CD8-positive, alpha-beta memory T cell (primary cell): ENCODE data around the gene FAM193B. TPM values are rescaled to one million over a fixed set of nuclear protein-coding genes. Genes with fewer than 3 reads are reported as not detected.

ENCODE experiments used
- CTCF ChIA-PET: fragments of 350-600 bp; sonication (Branson Sonifier 250); formaldehyde crosslinking; loops from one replicate; lab custom pipeline; 2021; ENCODE audit warnings: antibody characterized with exemption; lab: Charles Lee
- POLR2A ChIA-PET: fragments of 350-600 bp; sonication (Branson Sonifier 250); formaldehyde crosslinking; loops from one replicate; lab custom pipeline; 2021; ENCODE audit warnings: antibody characterized with exemption; lab: Charles Lee
- DNase-seq, 5 donors: peaks; one replicate each; pipeline versions ENCODE4 v3.0.0 to v3.0.0-alpha.2; 2020 to 2022; ENCODE audit warnings: mixed read lengths in 1 of 5
- H3K27ac ChIP-seq: one replicate; pipeline ENCODE4 v1.7.0; 2013; ENCODE audit warnings: low read depth, mild to moderate bottlenecking, low read length, moderate library complexity
- H3K27me3 ChIP-seq: 2 replicates; pipeline ENCODE4 v1.7.0; 2013; ENCODE audit warnings: low read length, mild to moderate bottlenecking; ENCODE audit not compliant: insufficient read depth, poor library complexity, severe bottlenecking
- H3K36me3 ChIP-seq: 2 replicates; pipeline ENCODE4 v1.7.0; 2013; ENCODE audit warnings: mild to moderate bottlenecking, low read length, moderate library complexity; ENCODE audit not compliant: insufficient read depth
- H3K4me1 ChIP-seq: 2 replicates; pipeline ENCODE4 v1.7.0; 2013; ENCODE audit warnings: mild to moderate bottlenecking, low read length, moderate library complexity; ENCODE audit not compliant: insufficient read depth
- H3K4me3 ChIP-seq: 2 replicates; pipeline ENCODE4 v1.7.0; 2013; ENCODE audit warnings: mild to moderate bottlenecking, low read length
- H3K9me3 ChIP-seq: 2 replicates; pipeline ENCODE4 v1.7.0; 2013; ENCODE audit warnings: mild to moderate bottlenecking, low read length
- H3K27ac Mint-ChIP-seq, 8 donors: one replicate each; pipeline ENCODE4 v1.8.0; 2020 to 2021; ENCODE audit warnings: mixed read lengths in 8 of 8, mild to moderate bottlenecking in 6 of 8, inconsistent platforms in 3 of 8, moderate library complexity in 3 of 8
- H3K27me3 Mint-ChIP-seq, 2 donors: one replicate each; pipeline ENCODE4 v1.8.0; 2020 to 2021; ENCODE audit warnings: mixed read lengths in 2 of 2, mild to moderate bottlenecking in 1 of 2, moderate library complexity in 1 of 2
- H3K36me3 Mint-ChIP-seq, 3 donors: one replicate each; pipeline ENCODE4 v1.8.0; 2020 to 2021; ENCODE audit warnings: mixed read lengths in 3 of 3, inconsistent platforms in 1 of 3, mild to moderate bottlenecking in 1 of 3
- H3K4me1 Mint-ChIP-seq, 3 donors: one replicate each; pipeline ENCODE4 v1.8.0; 2020 to 2021; ENCODE audit warnings: mixed read lengths in 3 of 3, inconsistent platforms in 1 of 3, mild to moderate bottlenecking in 1 of 3
- H3K4me3 Mint-ChIP-seq, 7 donors: one replicate each; pipeline ENCODE4 v1.8.0; 2020 to 2021; ENCODE audit warnings: mixed read lengths in 7 of 7, mild to moderate bottlenecking in 6 of 7, moderate library complexity in 4 of 7, inconsistent platforms in 2 of 7
- H3K9me3 Mint-ChIP-seq, 5 donors: one replicate each; pipeline ENCODE4 v1.8.0; 2020 to 2022; ENCODE audit warnings: mixed read lengths in 5 of 5, mild to moderate bottlenecking in 3 of 5, moderate library complexity in 2 of 5, inconsistent platforms in 1 of 5
- polyA plus RNA-seq: library from polyadenylated mRNA; unstranded; fragments of 300-500 nt; fragmentation: Illumina TruSeq; gene quantifications from one replicate; pipeline ENCODE4 v1.2.3, GENCODE V29; 2021
- total RNA-seq, 2 experiments: library from RNA; stranded (reverse); gene quantifications; one replicate each; pipeline ENCODE4 v1.2.3, GENCODE V29; 2021

Gene FAM193B
- total and polyA plus RNA-seq, 3 experiments from 2014 or later = 8.5 to 76.6 (median 72.9) TPM

- no peak for DNase-seq
- no peaks in the 10 kb centered on the region for H3K9me3 ChIP-seq
- H3K4me1 Mint-ChIP-seq = peaks cover 32 to 47% (median 32%) of the 10 kb centered on the region in 3 donors
- H3K27ac ChIP-seq = no peak overlapping the region
- ChIA-PET CTCF (interaction anchor here (1.3 to 3.0 kb wide), 6 partner anchors 12 to 88 kb away, joined by 4 to 17 read pairs (median 7); no protein-coding TSS in a partner anchor), POLR2A (interaction anchor here (1.1 to 1.2 kb wide), 2 partner anchors 9 to 51 kb away, joined by 4 read pairs; partner anchors contain the start of gene GRK6)
- no peaks in the 10 kb centered on the region for H3K27me3 Mint-ChIP-seq
- peak overlapping the region in 1 of 7 donors; percentile 76 for H3K4me3 Mint-ChIP-seq
- no peaks in the 10 kb centered on the region for H3K9me3 Mint-ChIP-seq
- no peak overlapping the region for H3K4me3 ChIP-seq
- peak overlapping the region in 4 of 8 donors; percentile 18 to 81 (median 38) for H3K27ac Mint-ChIP-seq
- peaks cover 23% of the 10 kb centered on the region for H3K4me1 ChIP-seq
- H3K36me3 Mint-ChIP-seq = no peaks in the 10 kb centered on the region
- H3K36me3 ChIP-seq = no peaks in the 10 kb centered on the region
- no peaks in the 10 kb centered on the region for H3K27me3 ChIP-seq
Observed at GRCh38 chr5:177477701-177478477, 76.5 kb downstream of the FAM193B start.

GRCh38 chr5:177476531-177477233 lies 77.7 kb downstream of the FAM193B start:
- Histone ChIP-seq H3K4me1 (peaks cover 33% of the 10 kb centered on the region), H3K9me3 (no peaks in the 10 kb centered on the region), H3K36me3 (no peaks in the 10 kb centered on the region), H3K4me3 (no peak overlapping the region), H3K27ac (no peak overlapping the region), H3K27me3 (no peaks in the 10 kb centered on the region)
- CTCF ChIA-PET = interaction anchor here (0.6 to 12.4 kb wide), 7 partner anchors 13 to 74 kb away, joined by 3 to 103 read pairs (median 4); no protein-coding TSS in a partner anchor
- Mint-ChIP-seq H3K9me3 (no peaks in the 10 kb centered on the region), H3K36me3 (no peaks in the 10 kb centered on the region), H3K27me3 (no peaks in the 10 kb centered on the region), H3K27ac (peak overlapping the region in 6 of 8 donors; percentile 31 to 76 (median 46)), H3K4me1 (peaks cover 33 to 55% (median 38%) of the 10 kb centered on the region in 3 donors), H3K4me3 (peak overlapping the region in 3 of 7 donors; percentile 7 to 61 (median 9))
- peak in 1 of 5 donors; percentile 41 for DNase-seq
- POLR2A ChIA-PET = no interaction called here

- no peaks in the 10 kb centered on the region for H3K9me3 Mint-ChIP-seq
- no peaks in the 10 kb centered on the region for H3K36me3 Mint-ChIP-seq
- H3K4me3 ChIP-seq = no peak overlapping the region
- H3K36me3 ChIP-seq = no peaks in the 10 kb centered on the region
- H3K4me1 Mint-ChIP-seq = peaks cover 42 to 64% (median 45%) of the 10 kb centered on the region in 3 donors
- H3K27me3 Mint-ChIP-seq = no peaks in the 10 kb centered on the region
- H3K27ac ChIP-seq = no peak overlapping the region
- peaks cover 40% of the 10 kb centered on the region for H3K4me1 ChIP-seq
- DNase-seq = no peak
- POLR2A ChIA-PET = no interaction called here
- CTCF ChIA-PET = interaction anchor here (0.6 to 12.4 kb wide), 4 partner anchors 20 to 73 kb away, joined by 3 to 103 read pairs (median 4); no protein-coding TSS in a partner anchor
- H3K27ac Mint-ChIP-seq = peak overlapping the region; percentile 39 to 75 (median 66)
- no peaks in the 10 kb centered on the region for H3K27me3 ChIP-seq
- H3K4me3 Mint-ChIP-seq = peak overlapping the region; percentile 17 to 81 (median 40)
- no peaks in the 10 kb centered on the region for H3K9me3 ChIP-seq
Observed at GRCh38 chr5:177475563-177476427, 78.6 kb downstream of the FAM193B start.

DNA sequence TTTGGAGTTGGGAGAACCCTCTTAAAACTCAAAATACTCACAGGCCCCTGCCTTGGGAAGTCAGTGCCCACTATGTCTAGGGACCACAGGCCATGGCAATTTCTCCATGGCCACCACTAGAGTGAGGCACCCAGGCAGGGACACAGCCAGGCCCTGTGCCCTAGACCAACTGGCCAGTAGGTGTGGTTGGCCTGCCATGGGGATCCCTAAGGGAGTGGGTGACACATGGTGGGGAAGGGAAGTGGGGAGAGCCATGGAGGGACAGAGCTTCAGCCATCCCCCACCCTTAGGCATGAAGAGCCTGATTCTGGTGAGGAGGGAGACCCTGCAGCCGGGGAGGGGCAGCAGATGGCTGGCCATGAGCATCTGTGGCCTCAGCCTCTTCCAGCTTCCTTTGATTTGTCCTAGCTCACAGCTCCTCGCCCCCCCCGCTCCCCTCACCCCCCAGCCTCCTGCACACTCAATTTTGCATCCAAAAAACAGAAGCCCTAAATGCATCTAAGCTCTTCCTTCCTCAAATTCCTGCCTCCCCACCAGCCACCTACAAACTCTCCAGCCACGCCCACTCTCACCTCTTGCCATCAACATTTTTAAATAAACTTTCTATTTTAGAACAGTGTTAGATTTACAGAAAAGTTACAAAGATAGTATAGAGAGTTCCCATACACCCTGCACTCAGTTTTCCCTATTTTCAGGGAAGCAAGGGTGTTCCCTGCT lies 79.4 kb downstream of the FAM193B start:
- ChIA-PET POLR2A (no interaction called here), CTCF (interaction anchor here (1.0 to 12.4 kb wide), 3 partner anchors 19 to 86 kb away, joined by 3 to 103 read pairs (median 4); no protein-coding TSS in a partner anchor)
- Mint-ChIP-seq H3K27ac (peak overlapping the region; percentile 23 to 84 (median 54)), H3K27me3 (no peaks in the 10 kb centered on the region), H3K9me3 (no peaks in the 10 kb centered on the region), H3K4me3 (peak overlapping the region; percentile 40 to 94 (median 81)), H3K4me1 (peaks cover 46 to 70% (median 48%) of the 10 kb centered on the region in 3 donors), H3K36me3 (no peaks in the 10 kb centered on the region)
- H3K27ac ChIP-seq = no peak overlapping the region
- no peaks in the 10 kb centered on the region for H3K36me3 ChIP-seq
- DNase-seq = no peak
- H3K27me3 ChIP-seq = no peaks in the 10 kb centered on the region
- H3K9me3 ChIP-seq = no peaks in the 10 kb centered on the region
- H3K4me1 ChIP-seq = peaks cover 40% of the 10 kb centered on the region
- no peak overlapping the region for H3K4me3 ChIP-seq

DNA sequence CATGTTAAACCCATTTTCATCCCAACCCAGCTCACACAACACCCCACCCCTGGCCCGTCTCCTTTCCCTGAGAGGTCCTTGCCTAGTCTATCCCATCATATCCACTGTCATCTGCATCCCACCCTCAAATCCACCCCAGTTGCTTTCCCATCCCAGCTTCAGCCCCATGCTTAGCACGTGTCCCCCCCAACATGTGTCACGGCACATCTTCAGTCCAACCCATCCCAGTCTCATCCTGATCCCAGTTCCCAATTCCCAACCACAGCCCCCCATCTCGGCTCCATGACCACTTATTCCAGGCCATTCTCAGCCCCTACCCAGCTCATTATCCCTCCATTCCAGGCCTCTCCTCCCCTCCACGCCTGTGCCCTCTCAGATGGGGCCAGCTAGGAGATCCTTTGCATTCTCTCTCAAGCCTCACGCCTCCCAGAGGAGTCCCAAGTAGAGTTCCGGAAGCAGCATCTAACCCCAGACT lies 80.3 kb downstream of the FAM193B start:
- Histone ChIP-seq H3K27me3 (no peaks in the 10 kb centered on the region), H3K36me3 (no peaks in the 10 kb centered on the region), H3K4me1 (peaks cover 33% of the 10 kb centered on the region), H3K27ac (no peak overlapping the region), H3K4me3 (no peak overlapping the region), H3K9me3 (no peaks in the 10 kb centered on the region)
- no peaks in the 10 kb centered on the region for H3K9me3 Mint-ChIP-seq
- H3K4me1 Mint-ChIP-seq = peaks cover 37 to 61% (median 41%) of the 10 kb centered on the region in 3 donors
- no peaks in the 10 kb centered on the region for H3K27me3 Mint-ChIP-seq
- ChIA-PET POLR2A (interaction anchor here (0.7 kb wide), 1 partner anchor 23 kb away, joined by 3 read pairs; the partner anchor contains the start of gene PDLIM7), CTCF (interaction anchor here (1.0 to 12.4 kb wide), 4 partner anchors 19 to 85 kb away, joined by 3 to 103 read pairs (median 4); no protein-coding TSS in a partner anchor)
- H3K4me3 Mint-ChIP-seq = peak overlapping the region; percentile 51 to 94 (median 80)
- DNase-seq = no peak
- H3K36me3 Mint-ChIP-seq = peaks cover 0 to 1% (median 0%) of the 10 kb centered on the region in 3 donors
- H3K27ac Mint-ChIP-seq = peak overlapping the region in 7 of 8 donors; percentile 3 to 88 (median 78)

- ChIA-PET CTCF (interaction anchor here (1.0 to 12.4 kb wide), 8 partner anchors 8 to 84 kb away, joined by 3 to 103 read pairs (median 11); no protein-coding TSS in a partner anchor), POLR2A (interaction anchor here (0.7 to 1.4 kb wide), 2 partner anchors 24 to 41 kb away, joined by 3 to 4 read pairs; partner anchors contain the start of gene PDLIM7)
- DNase-seq = no peak
- Histone ChIP-seq H3K9me3 (no peaks in the 10 kb centered on the region), H3K4me3 (peak within 1 kb of the TSS; percentile 45), H3K27ac (peak within 1 kb of the TSS; percentile 47), H3K27me3 (no peaks in the 10 kb centered on the region), H3K36me3 (no peaks in the 10 kb centered on the region), H3K4me1 (peaks cover 30% of the 10 kb centered on the region)
- Mint-ChIP-seq H3K36me3 (peaks cover 0 to 6% (median 0%) of the 10 kb centered on the region in 3 donors), H3K4me1 (peaks cover 34 to 56% (median 36%) of the 10 kb centered on the region in 3 donors), H3K27me3 (peaks cover 0 to under 1% of the 10 kb centered on the region in 2 donors), H3K27ac (peak within 1 kb of the TSS; percentile 3 to 92 (median 76)), H3K4me3 (peak within 1 kb of the TSS; percentile 80 to 94 (median 84)), H3K9me3 (no peaks in the 10 kb centered on the region)
Observed at GRCh38 chr5:177473443-177474001, 80.8 kb downstream of the FAM193B start, which contains the start of gene DBN1. Gene DBN1, minus strand, starts transcription at chr5:177473634. Its CDS starts 113 bp downstream, at chr5:177473521.
